SK-N-MC (cell line): ENCODE data around the gene OR52H1.

Source experiments
- EZH2 ChIP-seq: fragments of 200-600 bp; sonication (generic); IDR thresholded peaks from one replicate; pipeline ENCODE4 v1.6.1; 2017; ENCODE audit warnings: antibody characterized with exemption
- FOXP2 ChIP-seq: optimal IDR thresholded peaks from 2 replicates; pipeline ENCODE3; 2011; ENCODE audit warnings: mild to moderate bottlenecking, moderate library complexity; ENCODE audit not compliant: insufficient read depth; ENCODE audit errors: extremely low read length, control extremely low read depth
- POLR2AphosphoS5 ChIP-seq: IDR thresholded peaks from 2 replicates; pipeline ENCODE4 v1.6.1; 2012; ENCODE audit warnings: mild to moderate bottlenecking, low read depth, low read length, borderline replicate concordance

DNA sequence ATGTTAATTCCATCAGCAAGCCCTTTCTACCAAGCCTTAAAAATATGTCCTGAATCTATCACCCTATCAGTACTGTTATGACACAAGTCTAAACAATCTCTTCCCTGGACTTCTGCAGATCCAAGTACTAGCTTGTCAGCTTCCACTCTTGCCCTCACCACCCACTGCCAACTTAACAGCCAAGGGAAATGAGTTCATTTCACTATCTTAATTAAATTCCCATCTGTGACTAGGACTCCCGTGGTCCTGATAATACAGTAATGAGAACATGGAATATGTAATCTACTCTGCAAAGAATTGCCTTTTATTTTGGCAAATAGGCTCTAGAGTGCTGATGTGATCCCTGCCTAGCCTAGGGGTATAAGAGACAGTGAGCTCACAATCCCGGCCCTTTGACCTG, 48.7 kb downstream of the OR52H1 start:
- no peak for TF ChIP-seq EZH2
- TF ChIP-seq POLR2AphosphoS5, result no peak
- TF ChIP-seq FOXP2, result no peak
